SK-N-SH treated with all-trans-retinoic acid at 6 μM for 48 hours (cell line): ENCODE results near the gene CCIN.

Experiments used
- CSDC2 ChIP-seq: fragments of 250-450 bp; sonication (Bioruptor Pico); IDR thresholded peaks from 2 replicates; pipeline ENCODE4 v1.5.0; 2020; ENCODE audit warnings: mild to moderate bottlenecking, moderate library complexity
- GLIS3 ChIP-seq: fragments of 250-450 bp; sonication (Bioruptor Pico); IDR thresholded peaks from 2 replicates; pipeline ENCODE4 v1.5.0; 2020; ENCODE audit warnings: mild to moderate bottlenecking, moderate library complexity
- ISL1 ChIP-seq: fragments of 250-450 bp; sonication (Bioruptor Pico); IDR thresholded peaks from 2 replicates; pipeline ENCODE4 v2.1.2; 2022; ENCODE audit warnings: mild to moderate bottlenecking, moderate library complexity
- ZFP3 ChIP-seq: fragments of 250-450 bp; sonication (Bioruptor Pico); IDR thresholded peaks from 2 replicates; pipeline ENCODE4 v1.5.0; 2020; ENCODE audit warnings: mild to moderate bottlenecking, moderate library complexity
- TF ChIP-seq, protein P1 (sequence below): fragments of 250-450 bp; sonication (Bioruptor Pico); IDR thresholded peaks from 2 replicates; pipeline ENCODE4 v1.8.0; 2021; ENCODE audit warnings: low read depth, mild to moderate bottlenecking, moderate library complexity, borderline replicate concordance

- no peak for TF ChIP-seq ZFP3 (CRISPR knock-in tag)
- no peak for TF ChIP-seq CSDC2 (CRISPR knock-in tag)
- no peak for TF ChIP-seq ISL1 (CRISPR knock-in tag)
- TF ChIP-seq, protein P1, sequence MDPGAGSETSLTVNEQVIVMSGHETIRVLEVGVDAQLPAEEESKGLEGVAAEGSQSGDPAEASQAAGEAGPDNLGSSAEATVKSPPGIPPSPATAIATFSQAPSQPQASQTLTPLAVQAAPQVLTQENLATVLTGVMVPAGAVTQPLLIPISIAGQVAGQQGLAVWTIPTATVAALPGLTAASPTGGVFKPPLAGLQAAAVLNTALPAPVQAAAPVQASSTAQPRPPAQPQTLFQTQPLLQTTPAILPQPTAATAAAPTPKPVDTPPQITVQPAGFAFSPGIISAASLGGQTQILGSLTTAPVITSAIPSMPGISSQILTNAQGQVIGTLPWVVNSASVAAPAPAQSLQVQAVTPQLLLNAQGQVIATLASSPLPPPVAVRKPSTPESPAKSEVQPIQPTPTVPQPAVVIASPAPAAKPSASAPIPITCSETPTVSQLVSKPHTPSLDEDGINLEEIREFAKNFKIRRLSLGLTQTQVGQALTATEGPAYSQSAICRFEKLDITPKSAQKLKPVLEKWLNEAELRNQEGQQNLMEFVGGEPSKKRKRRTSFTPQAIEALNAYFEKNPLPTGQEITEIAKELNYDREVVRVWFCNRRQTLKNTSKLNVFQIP: no peak
- TF ChIP-seq GLIS3 (CRISPR knock-in tag): no peak
These were observed 48.8 kb downstream of the CCIN start for GRCh38 chr9:36218011-36218410.
